MM.1S (cell line): ENCODE measurements around the gene TOMT.
A peak's percentile ranks its signal among the peaks of the same experiment; 100 is the strongest.

Experiments used
- DNase-seq: peaks from one replicate; pipeline ENCODE4 v3.0.0-alpha.2; 2015
- H2AFZ ChIP-seq: fragments of 300-600 bp; sonication (generic); 2 replicates; pipeline ENCODE4 v1.6.0; 2016; ENCODE audit warnings: antibody characterized with exemption, low read length
- H3F3A ChIP-seq: fragments of 300-600 bp; sonication (generic); 2 replicates; pipeline ENCODE4 v1.6.1; 2016; ENCODE audit warnings: mild to moderate bottlenecking, antibody characterized with exemption, low read length, moderate library complexity, mixed read lengths; ENCODE audit not compliant: insufficient read depth
- H3K27ac ChIP-seq: fragments of 300-600 bp; sonication (generic); 2 replicates; pipeline ENCODE4 v1.5.1; 2016; ENCODE audit warnings: mild to moderate bottlenecking, low read length
- H3K27me3 ChIP-seq: fragments of 300-600 bp; sonication (generic); replicated peaks from 2 replicates; pipeline ENCODE4 v1.6.0; 2016; ENCODE audit warnings: low read length; ENCODE audit not compliant: insufficient read depth
- H3K36me3 ChIP-seq: fragments of 300-600 bp; sonication (generic); replicated peaks from 2 replicates; pipeline ENCODE4 v1.6.1; 2016; ENCODE audit warnings: mild to moderate bottlenecking, low read length, mixed read lengths; ENCODE audit not compliant: insufficient read depth
- H3K4me1 ChIP-seq: fragments of 300-600 bp; sonication (generic); 2 replicates; pipeline ENCODE4 v1.6.1; 2016; ENCODE audit warnings: low read length, mixed read lengths
- H3K4me2 ChIP-seq: fragments of 300-600 bp; sonication (generic); 2 replicates; pipeline ENCODE4 v1.6.0; 2016; ENCODE audit warnings: low read depth, low read length
- H3K4me3 ChIP-seq: fragments of 300-600 bp; sonication (generic); 2 replicates; pipeline ENCODE4 v1.5.1; 2016; ENCODE audit warnings: low read length, mixed read lengths
- H3K79me2 ChIP-seq: fragments of 300-600 bp; sonication (generic); 2 replicates; pipeline ENCODE4 v1.6.1; 2016; ENCODE audit warnings: mixed run types, low read length, mixed read lengths
- H3K9ac ChIP-seq: fragments of 300-600 bp; sonication (generic); 2 replicates; pipeline ENCODE4 v1.6.1; 2016; ENCODE audit warnings: low read length, mixed read lengths
- H3K9me2 ChIP-seq: fragments of 300-600 bp; sonication (generic); replicated peaks from 2 replicates; pipeline ENCODE4 v1.6.1; 2016; ENCODE audit warnings: mild to moderate bottlenecking, low read length, mixed read lengths; ENCODE audit not compliant: insufficient read depth
- H3K9me3 ChIP-seq: fragments of 300-600 bp; sonication (generic); replicated peaks from 2 replicates; pipeline ENCODE4 v1.6.1; 2016; ENCODE audit warnings: mild to moderate bottlenecking, low read length, mixed read lengths; ENCODE audit not compliant: insufficient read depth
- H4K20me1 ChIP-seq: fragments of 300-600 bp; sonication (generic); 2 replicates; pipeline ENCODE4 v1.6.1; 2016; ENCODE audit warnings: mild to moderate bottlenecking, low read length, moderate library complexity, mixed read lengths; ENCODE audit not compliant: insufficient read depth
- CTCF ChIP-seq: fragments of 300-600 bp; sonication (generic); IDR thresholded peaks from 2 replicates; pipeline ENCODE4 v1.5.1; 2016; ENCODE audit warnings: antibody characterized with exemption, low read length, mixed read lengths
- EZH2 ChIP-seq: fragments of 300-600 bp; sonication (generic); optimal IDR thresholded peaks from 2 replicates; pipeline ENCODE3; 2017; ENCODE audit warnings: low read depth, mild to moderate bottlenecking, antibody characterized with exemption, low read length, mixed read lengths
- EZH2phosphoT487 ChIP-seq: fragments of 300-600 bp; sonication (generic); IDR thresholded peaks from 2 replicates; pipeline ENCODE4 v1.6.1; 2018; ENCODE audit warnings: antibody characterized with exemption, low read length

Gene TOMT

GRCh38 chr11:72116019-72116755 lies 10.5 kb downstream of the TOMT start:
- Histone ChIP-seq H3K27me3 (no peaks in the 10 kb centered on the region), H3F3A (peaks cover 6% of the 10 kb centered on the region; the same call in 1 of the 2 replicates), H3K4me2 (no peak overlapping the region), H3K4me3 (no peak overlapping the region), H3K4me1 (peaks cover 11% of the 10 kb centered on the region), H3K79me2 (0 out of 2 replicates have a peak, but pooled peaks cover 4% of the 10 kb centered on the region), H4K20me1 (no peaks in the 10 kb centered on the region), H3K36me3 (no peaks in the 10 kb centered on the region), H3K9me2 (no peaks in the 10 kb centered on the region), H3K9me3 (no peaks in the 10 kb centered on the region), H2AFZ (no peak overlapping the region), H3K27ac (no peak overlapping the region), H3K9ac (no peak overlapping the region)
- DNase-seq: no peak
- TF ChIP-seq EZH2phosphoT487: no peak
- no peak for TF ChIP-seq EZH2
- TF ChIP-seq CTCF: no peak

GRCh38 chr11:72119198-72119597 lies 13.5 kb downstream of the TOMT start:
- Histone ChIP-seq H3K36me3 (no peaks in the 10 kb centered on the region), H4K20me1 (no peaks in the 10 kb centered on the region), H3K9me3 (no peaks in the 10 kb centered on the region), H3K9me2 (no peaks in the 10 kb centered on the region), H3F3A (no peaks in the 10 kb centered on the region), H3K27me3 (no peaks in the 10 kb centered on the region), H3K4me1 (no peaks in the 10 kb centered on the region), H2AFZ (0 out of 2 replicates have a peak overlapping the region, but pooled peaks have one; percentile 15), H3K27ac (no peak overlapping the region), H3K4me2 (no peak overlapping the region), H3K4me3 (no peak overlapping the region), H3K9ac (no peak overlapping the region), H3K79me2 (no peaks in the 10 kb centered on the region)
- TF ChIP-seq EZH2 (no peak), CTCF (no peak), EZH2phosphoT487 (no peak)
- DNase-seq: no peak

GRCh38 chr11:72120930-72121329 lies 15.2 kb downstream of the TOMT start:
- Histone ChIP-seq H3K27ac (no peak overlapping the region), H3K9ac (no peak overlapping the region), H3K9me3 (no peaks in the 10 kb centered on the region), H2AFZ (no peak overlapping the region), H3K4me1 (no peaks in the 10 kb centered on the region), H3K4me2 (no peak overlapping the region), H3K79me2 (no peaks in the 10 kb centered on the region), H3K9me2 (no peaks in the 10 kb centered on the region), H3K4me3 (no peak overlapping the region), H4K20me1 (no peaks in the 10 kb centered on the region), H3F3A (no peaks in the 10 kb centered on the region), H3K27me3 (no peaks in the 10 kb centered on the region), H3K36me3 (no peaks in the 10 kb centered on the region)
- no peak for DNase-seq
- TF ChIP-seq CTCF: no peak
- TF ChIP-seq EZH2phosphoT487: no peak
- TF ChIP-seq EZH2: no peak
